ENCODE measurements around the gene MYL12B.
A peak's percentile ranks its signal among the peaks of the same experiment; 100 is the strongest.
"Not testable (repeated sequence)": the region's sequence is repeated elsewhere in the genome, so short reads cannot be mapped to it uniquely, and the experiment has no call there.

MYL12B gene

GRCh38 chr18:3260995-3261372 lies 949 bp upstream of the MYL12B start:
- H3K4me3 ChIP-seq (ENCODE audit: low read depth, low read length), result peak overlapping the region; percentile 94

GRCh38 chr18:3262234-3263131 lies 550 bp downstream of the MYL12B start:
- peak overlapping the region; percentile 94 for H3K4me3 ChIP-seq (ENCODE audit: low read depth, low read length)

DNA sequence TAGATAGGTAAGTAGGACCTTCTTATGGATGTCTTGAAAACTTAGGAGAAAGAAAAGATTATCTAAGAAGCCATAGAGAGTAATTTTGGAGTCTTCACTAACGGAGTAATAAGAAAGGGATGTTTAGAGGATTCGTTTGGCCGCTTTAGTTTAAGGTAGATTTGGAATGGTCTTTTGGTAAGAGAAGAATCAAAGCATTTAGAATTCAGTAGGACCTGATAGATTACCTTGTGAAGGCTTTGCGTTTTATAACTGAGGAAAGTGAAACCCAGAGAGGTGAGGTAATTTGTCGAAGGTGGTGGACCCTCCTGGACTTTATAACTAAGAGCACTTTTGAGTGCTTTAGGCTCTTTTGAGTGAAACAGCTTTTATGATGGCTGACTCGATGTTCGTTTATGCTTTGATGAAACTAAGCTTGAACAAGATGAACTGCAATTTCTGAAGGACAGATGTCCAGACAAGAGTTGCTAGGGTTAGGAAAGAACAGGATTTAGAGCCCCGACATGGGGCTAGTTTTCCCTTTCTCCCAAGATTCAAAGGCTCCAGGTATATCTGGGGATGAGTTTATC lies 1.3 kb downstream of the MYL12B start:
- H3K4me3 ChIP-seq (ENCODE audit: low read depth, low read length), result peak overlapping the region; percentile 94

GRCh38 chr18:3264362-3264761 lies 2.4 kb downstream of the MYL12B start:
- H3K4me3 ChIP-seq (ENCODE audit: low read depth, low read length), result no peak overlapping the region

DNA sequence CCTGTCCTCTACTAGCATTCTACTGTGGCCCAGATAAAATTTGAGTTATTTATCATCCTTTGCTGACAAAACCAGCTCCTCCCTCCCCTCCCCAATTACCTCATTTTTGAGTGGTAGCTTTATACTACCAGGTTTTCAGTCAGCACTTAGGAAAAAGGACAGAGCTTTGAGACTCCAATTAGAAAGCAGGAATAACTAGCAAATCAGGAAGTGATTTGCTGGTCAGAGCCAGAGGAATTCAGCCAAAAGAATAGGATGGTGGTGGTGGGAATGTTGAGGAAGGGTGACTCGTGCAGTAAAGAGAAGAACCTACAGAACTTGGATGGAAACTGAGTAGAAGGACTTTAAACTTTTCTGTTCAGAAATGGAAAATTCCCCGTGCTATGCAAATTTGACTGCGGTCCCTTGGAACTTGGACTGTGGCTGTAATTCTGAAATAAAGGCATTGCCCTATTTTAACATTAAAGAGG lies 3.7 kb downstream of the MYL12B start:
- H3K4me3 ChIP-seq (ENCODE audit: low read depth, low read length), result no peak overlapping the region

- H3K4me3 ChIP-seq (ENCODE audit: low read depth, low read length), result no peak overlapping the region
These were observed 4.2 kb downstream of the MYL12B start for GRCh38 chr18:3266062-3266608.

GRCh38 chr18:3268306-3268705 lies 6.4 kb downstream of the MYL12B start:
- H3K4me3 ChIP-seq (ENCODE audit: low read depth, low read length), result no peak overlapping the region

GRCh38 chr18:3269241-3269913 lies 7.4 kb downstream of the MYL12B start:
- H3K4me3 ChIP-seq (ENCODE audit: low read depth, low read length), result no peak overlapping the region

- no peak overlapping the region for H3K4me3 ChIP-seq (ENCODE audit: low read depth, low read length)
These were observed 8.0 kb downstream of the MYL12B start for GRCh38 chr18:3269914-3270299.

DNA sequence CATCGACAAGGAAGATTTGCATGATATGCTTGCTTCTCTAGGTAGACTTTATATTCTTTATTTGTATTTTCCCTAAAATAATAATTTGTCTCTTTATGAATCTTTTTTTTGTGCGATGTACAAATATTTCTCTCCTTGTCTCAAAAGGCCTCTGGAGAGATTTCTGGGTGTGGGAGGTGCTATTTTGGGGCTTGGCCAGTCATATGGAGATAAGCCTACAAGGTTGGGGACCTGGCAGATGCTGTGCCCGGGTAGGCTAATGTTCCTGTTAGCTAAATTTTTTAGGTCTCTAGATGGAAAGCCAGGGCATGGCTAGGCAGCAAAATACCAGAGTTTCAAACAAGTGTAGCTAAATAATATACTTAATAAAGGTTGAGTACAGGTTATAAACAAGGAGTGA lies 11.1 kb downstream of the MYL12B start:
- no peak overlapping the region for H3K4me3 ChIP-seq (ENCODE audit: low read depth, low read length)

DNA sequence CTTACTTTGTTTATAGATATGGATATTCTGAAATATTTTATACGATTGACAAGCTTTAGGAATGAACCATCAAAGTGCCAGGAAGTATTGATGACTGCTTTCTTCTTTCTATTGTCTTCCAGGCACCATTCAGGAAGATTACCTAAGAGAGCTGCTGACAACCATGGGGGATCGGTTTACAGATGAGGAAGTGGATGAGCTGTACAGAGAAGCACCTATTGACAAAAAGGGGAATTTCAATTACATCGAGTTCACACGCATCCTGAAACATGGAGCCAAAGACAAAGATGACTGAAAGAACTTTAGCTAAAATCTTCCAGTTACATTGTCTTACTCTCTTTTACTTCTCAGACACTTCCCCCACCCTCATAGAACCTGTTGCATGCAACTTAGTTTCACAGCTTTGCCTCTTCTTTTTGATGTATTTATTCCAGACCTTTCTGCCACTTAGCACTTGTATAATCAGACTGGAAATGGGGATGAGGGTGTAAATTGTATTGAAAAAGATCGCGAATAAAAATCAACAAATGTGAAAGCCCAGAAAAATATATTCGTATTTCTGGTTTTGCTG lies 15.8 kb downstream of the MYL12B start:
- not testable (repeated sequence) for H3K4me3 ChIP-seq (ENCODE audit: low read depth, low read length)

DNA sequence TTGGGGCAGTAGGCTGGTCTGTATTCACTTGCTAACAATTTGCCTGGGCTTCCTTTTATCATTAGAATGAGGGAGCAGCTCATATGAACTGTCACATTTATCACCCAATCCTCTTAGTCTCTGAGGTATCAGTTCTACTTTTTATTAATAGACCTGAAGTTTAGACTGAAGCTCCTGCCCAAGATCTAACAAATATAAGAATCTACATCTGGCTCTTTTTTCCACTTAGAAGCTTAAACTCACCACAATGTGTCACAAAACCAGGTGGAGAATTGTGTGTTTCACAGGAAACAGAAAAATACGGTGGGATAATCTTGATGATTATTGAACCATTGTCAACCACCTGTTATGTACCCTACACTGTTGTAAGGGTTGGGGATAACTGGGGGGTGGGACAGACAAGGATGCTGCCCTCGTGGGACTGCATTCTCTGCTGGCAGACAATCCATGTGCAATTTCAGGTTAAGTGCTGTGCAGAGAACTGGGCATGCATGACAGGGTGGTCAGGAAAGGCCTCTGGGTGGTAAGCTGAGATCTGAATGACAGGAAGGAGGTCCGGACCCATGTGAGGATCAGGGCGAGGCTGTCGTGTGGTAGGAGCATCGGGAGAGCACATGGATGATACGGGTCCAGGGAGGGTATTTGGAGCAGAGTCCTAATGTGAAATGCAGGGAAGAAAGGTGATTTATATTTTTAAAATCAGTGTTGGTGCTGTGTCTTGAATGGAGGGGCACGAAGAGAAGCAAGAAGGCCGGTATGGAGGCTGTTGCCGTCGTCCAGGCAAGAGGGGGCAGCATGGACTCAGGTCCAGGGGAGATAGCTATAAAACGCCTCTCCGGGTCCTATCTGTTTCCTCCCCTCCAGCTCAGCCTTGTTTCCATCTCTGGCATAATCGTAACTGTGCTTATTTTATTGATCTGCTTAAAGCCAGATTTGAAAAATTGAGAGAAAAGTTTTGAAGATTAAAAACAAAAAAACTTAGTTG lies 17.6 kb downstream of the MYL12B start:
- no peak overlapping the region for H3K4me3 ChIP-seq (ENCODE audit: low read depth, low read length)

GRCh38 chr18:3281456-3282400 lies 19.8 kb downstream of the MYL12B start:
- H3K4me3 ChIP-seq (ENCODE audit: low read depth, low read length), result no peak overlapping the region

DNA sequence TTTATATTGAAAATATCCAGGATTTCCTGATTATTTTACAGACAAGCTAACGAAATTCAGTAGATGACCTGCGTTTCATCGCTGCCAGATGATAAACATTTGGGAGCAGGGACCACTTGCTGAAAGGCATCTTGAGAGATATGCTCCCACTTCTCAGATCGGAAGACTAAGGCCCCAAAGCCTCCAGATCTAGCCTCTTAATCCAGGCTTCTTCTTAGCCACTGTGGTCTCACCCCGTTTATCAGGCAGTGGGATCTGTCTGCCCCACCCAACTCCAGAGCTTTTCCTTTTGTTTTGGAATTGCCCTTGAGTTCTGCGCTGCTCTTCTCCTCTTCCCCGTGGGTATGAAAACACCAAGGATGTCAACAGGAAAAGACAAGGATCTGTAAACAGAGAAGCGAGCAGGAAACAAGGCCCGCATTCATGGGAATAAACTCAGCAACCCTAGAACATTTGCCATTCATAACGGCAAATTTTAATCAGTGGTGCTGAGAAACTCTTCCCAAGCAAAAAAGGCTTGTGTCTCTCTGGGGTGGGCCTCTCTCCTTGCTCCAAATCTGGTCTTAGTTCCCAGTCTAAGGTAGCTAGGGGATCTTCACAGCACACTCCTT lies 21.4 kb downstream of the MYL12B start:
- no peak overlapping the region for H3K4me3 ChIP-seq (ENCODE audit: low read depth, low read length)

- no peak overlapping the region for H3K4me3 ChIP-seq (ENCODE audit: low read depth, low read length)
These were observed 22.0 kb downstream of the MYL12B start for GRCh38 chr18:3283908-3284307.

- no peak overlapping the region for H3K4me3 ChIP-seq (ENCODE audit: low read depth, low read length)
These were observed 22.6 kb downstream of the MYL12B start for GRCh38 chr18:3284501-3284900.

DNA sequence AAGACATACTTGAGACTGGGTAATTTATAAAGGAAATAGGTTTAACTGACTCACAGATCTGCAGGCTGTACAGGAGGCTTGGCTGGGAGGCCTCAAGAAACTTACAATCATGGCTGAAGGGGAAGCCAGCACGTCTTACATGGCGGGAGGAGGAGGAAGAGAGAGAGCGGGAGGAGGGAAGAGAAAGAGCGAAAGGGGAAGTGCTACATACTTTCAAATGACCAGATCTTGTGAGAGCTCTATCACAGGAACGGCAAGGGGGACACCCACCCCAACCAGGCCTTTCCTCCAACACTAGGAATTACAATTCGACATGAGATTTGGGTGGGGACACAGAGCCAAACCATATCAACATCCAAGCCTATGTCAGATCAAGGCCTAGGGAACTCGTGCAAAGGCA lies 24.2 kb downstream of the MYL12B start:
- no peak overlapping the region for H3K4me3 ChIP-seq (ENCODE audit: low read depth, low read length)

DNA sequence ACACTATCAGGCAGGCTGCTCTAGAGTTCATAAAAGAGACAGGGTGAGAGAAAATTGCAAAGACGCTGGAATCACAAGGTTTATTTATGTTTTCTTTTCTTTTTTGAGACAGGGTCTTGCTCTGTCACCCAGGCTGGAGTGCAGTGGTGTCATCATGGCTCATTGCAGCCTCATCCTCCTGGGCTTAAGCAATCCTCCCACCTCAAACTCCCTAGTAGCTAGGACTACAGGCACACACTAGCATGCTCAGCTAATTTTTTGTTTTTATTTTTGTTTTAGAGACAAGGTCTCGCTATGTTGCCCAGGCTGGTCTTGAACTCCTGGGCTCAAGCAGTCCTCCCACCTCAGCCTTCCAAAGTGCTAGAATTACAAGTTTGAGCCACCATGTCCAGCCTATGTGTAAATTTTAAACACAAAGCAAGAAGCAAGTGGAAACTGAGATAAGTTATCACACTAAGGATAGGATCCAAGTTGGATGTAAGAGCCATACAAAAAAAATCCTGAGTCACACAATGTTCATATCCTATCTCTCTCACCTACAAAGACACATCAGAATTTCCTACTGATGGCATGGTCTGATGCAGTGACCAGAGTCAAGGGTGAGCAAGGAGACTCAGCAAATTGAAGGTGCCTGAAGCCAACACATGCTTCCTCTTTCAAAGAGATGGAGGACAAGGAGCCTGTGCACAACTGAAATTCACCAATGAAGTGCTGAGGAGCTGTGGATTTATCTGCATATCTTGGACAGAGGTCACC lies 31.4 kb downstream of the MYL12B start:
- no peak overlapping the region for H3K4me3 ChIP-seq (ENCODE audit: low read depth, low read length)
